Measurements from ENCODE around the gene OPRL1.

DNA sequence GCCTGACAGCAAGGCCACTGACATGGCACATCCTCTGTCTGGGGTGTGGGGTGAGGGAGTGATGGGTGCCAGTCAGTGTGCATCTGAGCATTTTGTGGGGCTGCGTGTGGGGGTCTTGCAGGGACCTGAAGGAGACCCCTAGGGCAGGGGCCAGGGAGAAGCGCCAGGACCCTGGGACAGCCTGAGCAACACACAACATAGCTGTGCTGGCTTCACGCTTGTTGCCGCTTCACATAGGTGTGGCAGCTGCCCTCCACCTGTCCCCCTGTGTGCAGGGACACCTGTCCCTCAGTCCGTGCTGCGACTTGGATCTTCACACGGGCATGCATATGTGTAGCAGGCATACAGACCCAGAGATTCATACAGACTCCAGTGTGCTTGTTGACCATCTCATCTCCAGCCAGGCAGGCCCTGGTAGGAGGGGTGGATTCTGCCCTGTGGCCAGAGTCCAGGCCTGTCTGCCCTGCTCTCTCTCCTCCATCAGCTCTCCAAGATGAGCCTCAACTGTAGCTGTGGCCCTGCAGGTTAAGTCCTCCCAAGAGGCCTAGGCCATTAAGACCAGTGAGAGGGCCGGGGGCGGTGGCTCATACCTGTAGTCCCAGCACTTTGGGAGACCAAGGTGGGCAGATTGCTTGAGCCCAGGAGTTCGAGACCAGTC, 30.7 kb downstream of the OPRL1 start:
- TF ChIP-seq, protein P1, sequence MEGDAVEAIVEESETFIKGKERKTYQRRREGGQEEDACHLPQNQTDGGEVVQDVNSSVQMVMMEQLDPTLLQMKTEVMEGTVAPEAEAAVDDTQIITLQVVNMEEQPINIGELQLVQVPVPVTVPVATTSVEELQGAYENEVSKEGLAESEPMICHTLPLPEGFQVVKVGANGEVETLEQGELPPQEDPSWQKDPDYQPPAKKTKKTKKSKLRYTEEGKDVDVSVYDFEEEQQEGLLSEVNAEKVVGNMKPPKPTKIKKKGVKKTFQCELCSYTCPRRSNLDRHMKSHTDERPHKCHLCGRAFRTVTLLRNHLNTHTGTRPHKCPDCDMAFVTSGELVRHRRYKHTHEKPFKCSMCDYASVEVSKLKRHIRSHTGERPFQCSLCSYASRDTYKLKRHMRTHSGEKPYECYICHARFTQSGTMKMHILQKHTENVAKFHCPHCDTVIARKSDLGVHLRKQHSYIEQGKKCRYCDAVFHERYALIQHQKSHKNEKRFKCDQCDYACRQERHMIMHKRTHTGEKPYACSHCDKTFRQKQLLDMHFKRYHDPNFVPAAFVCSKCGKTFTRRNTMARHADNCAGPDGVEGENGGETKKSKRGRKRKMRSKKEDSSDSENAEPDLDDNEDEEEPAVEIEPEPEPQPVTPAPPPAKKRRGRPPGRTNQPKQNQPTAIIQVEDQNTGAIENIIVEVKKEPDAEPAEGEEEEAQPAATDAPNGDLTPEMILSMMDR (IDR thresholded peaks at IDR 0.05), result no peak
- no peak for TF ChIP-seq POLR2A (IDR thresholded peaks at IDR 0.05)

All from lower leg skin (tissue), 3 donors.